PC-9 (cell line): ENCODE measurements around the gene SPTB.

ENCODE experiments used
- CTCF ChIP-seq: fragments of 200-600 bp; sonication (generic); conservative IDR thresholded peaks from 2 replicates; pipeline ENCODE4 v1.6.1; 2017; ENCODE audit warnings: mixed run types, antibody characterized with exemption, mild to moderate bottlenecking, moderate library complexity
- EZH2 ChIP-seq: fragments of 200-600 bp; sonication (generic); IDR thresholded peaks from 2 replicates; pipeline ENCODE4 v1.8.0; 2017; ENCODE audit warnings: antibody characterized with exemption, low read depth

- TF ChIP-seq EZH2 = no peak
- TF ChIP-seq CTCF = no peak
Observed at GRCh38 chr14:64846319-64846718, 33.4 kb downstream of the SPTB start.
